ENCODE data around the gene NUDT2.

GRCh38 chr9:34370335-34370969, 41.1 kb downstream of the NUDT2 start:
- TF ChIP-seq, protein P1, sequence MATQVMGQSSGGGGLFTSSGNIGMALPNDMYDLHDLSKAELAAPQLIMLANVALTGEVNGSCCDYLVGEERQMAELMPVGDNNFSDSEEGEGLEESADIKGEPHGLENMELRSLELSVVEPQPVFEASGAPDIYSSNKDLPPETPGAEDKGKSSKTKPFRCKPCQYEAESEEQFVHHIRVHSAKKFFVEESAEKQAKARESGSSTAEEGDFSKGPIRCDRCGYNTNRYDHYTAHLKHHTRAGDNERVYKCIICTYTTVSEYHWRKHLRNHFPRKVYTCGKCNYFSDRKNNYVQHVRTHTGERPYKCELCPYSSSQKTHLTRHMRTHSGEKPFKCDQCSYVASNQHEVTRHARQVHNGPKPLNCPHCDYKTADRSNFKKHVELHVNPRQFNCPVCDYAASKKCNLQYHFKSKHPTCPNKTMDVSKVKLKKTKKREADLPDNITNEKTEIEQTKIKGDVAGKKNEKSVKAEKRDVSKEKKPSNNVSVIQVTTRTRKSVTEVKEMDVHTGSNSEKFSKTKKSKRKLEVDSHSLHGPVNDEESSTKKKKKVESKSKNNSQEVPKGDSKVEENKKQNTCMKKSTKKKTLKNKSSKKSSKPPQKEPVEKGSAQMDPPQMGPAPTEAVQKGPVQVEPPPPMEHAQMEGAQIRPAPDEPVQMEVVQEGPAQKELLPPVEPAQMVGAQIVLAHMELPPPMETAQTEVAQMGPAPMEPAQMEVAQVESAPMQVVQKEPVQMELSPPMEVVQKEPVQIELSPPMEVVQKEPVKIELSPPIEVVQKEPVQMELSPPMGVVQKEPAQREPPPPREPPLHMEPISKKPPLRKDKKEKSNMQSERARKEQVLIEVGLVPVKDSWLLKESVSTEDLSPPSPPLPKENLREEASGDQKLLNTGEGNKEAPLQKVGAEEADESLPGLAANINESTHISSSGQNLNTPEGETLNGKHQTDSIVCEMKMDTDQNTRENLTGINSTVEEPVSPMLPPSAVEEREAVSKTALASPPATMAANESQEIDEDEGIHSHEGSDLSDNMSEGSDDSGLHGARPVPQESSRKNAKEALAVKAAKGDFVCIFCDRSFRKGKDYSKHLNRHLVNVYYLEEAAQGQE (tag by site-specific recombination; IDR thresholded peaks at IDR 0.05): no peak
- TF ChIP-seq CTCF (tag by site-specific recombination; IDR thresholded peaks at IDR 0.05) (no peak), ZFP41 (tag by site-specific recombination; IDR thresholded peaks at IDR 0.05; ENCODE audit: borderline replicate concordance) (no peak), SCRT2 (tag by site-specific recombination; IDR thresholded peaks at IDR 0.05) (no peak), ZNF530 (tag by site-specific recombination; IDR thresholded peaks at IDR 0.05; ENCODE audit: low read depth) (no peak)
- TF ChIP-seq, protein P2, sequence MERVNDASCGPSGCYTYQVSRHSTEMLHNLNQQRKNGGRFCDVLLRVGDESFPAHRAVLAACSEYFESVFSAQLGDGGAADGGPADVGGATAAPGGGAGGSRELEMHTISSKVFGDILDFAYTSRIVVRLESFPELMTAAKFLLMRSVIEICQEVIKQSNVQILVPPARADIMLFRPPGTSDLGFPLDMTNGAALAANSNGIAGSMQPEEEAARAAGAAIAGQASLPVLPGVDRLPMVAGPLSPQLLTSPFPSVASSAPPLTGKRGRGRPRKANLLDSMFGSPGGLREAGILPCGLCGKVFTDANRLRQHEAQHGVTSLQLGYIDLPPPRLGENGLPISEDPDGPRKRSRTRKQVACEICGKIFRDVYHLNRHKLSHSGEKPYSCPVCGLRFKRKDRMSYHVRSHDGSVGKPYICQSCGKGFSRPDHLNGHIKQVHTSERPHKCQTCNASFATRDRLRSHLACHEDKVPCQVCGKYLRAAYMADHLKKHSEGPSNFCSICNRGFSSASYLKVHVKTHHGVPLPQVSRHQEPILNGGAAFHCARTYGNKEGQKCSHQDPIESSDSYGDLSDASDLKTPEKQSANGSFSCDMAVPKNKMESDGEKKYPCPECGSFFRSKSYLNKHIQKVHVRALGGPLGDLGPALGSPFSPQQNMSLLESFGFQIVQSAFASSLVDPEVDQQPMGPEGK (tag by site-specific recombination; IDR thresholded peaks at IDR 0.05): no peak

All from HEK293 (cell line).